OCI-LY7 (cell line): ENCODE measurements around the gene GOLPH3.

Experiments
- CTCF ChIP-seq: fragments of 200-600 bp; sonication (generic); conservative IDR thresholded peaks from 2 replicates; pipeline ENCODE4 v1.5.1; 2014; ENCODE audit warnings: mild to moderate bottlenecking, antibody characterized with exemption, low read length, moderate library complexity, mixed read lengths
- EZH2phosphoT487 ChIP-seq: fragments of 200-600 bp; sonication (generic); IDR thresholded peaks from 2 replicates; pipeline ENCODE4 v1.6.1; 2018; ENCODE audit warnings: low read depth, borderline replicate concordance, mild to moderate bottlenecking, mixed run types, antibody characterized with exemption, low read length, moderate library complexity, mixed read lengths

- no peak for TF ChIP-seq EZH2phosphoT487
- TF ChIP-seq CTCF = no peak
Observed at GRCh38 chr5:32109236-32109635, 64.9 kb downstream of the GOLPH3 start.
